Adrenal gland (tissue), 5 donors: ENCODE results near the gene DCPS.

Experiments
- CTCF ChIP-seq, 6 experiments: fragments of 450-650 bp in 4 of 6; fragments of 200-600 bp in 2 of 6; sonication (generic) in 1 of 6; IDR thresholded peaks; 1 replicate in 5 of 6; 2 replicates in 1 of 6; pipeline versions ENCODE4 v1.5.1 to v1.8.0; 2016 to 2021; ENCODE audit warnings: antibody characterized with exemption in 6 of 6, mild to moderate bottlenecking in 2 of 6, moderate library complexity in 1 of 6
- POLR2A ChIP-seq, 2 donors: fragments of 450-650 bp; IDR thresholded peaks; one replicate each; pipeline ENCODE4 v1.6.1; 2017; ENCODE audit warnings: antibody characterized with exemption in 2 of 2, mild to moderate bottlenecking in 2 of 2, moderate library complexity in 1 of 2
- donor health status: DM: no; HTN: no; CAD: no.

- TF ChIP-seq CTCF (IDR thresholded peaks at IDR 0.05) (no peak), POLR2A (IDR thresholded peaks at IDR 0.05) (no peak)
Observed at GRCh38 chr11:126343051-126343450, 39.2 kb downstream of the DCPS start.
